Peyer's patch (tissue), 4 donors: ENCODE results near the gene ZNF718. TPM values are rescaled to one million over a fixed set of nuclear protein-coding genes. Genes with fewer than 3 reads are reported as not detected.
"Not testable (repeated sequence)": the region's sequence is repeated elsewhere in the genome, so short reads cannot be mapped to it uniquely, and the experiment has no call there.

ENCODE experiments used
- DNase-seq, 3 donors: peaks; one replicate each; pipeline ENCODE4 v3.0.0-alpha.2; 2017 to 2019
- H3K27ac ChIP-seq, 4 donors: fragments of 200-600 bp; sonication (generic); one replicate each; pipeline ENCODE4 v1.5.1; 2016 to 2019
- H3K27me3 ChIP-seq, 2 donors: fragments of 200-600 bp; sonication (generic); one replicate each; pipeline ENCODE4 v1.5.1; 2019
- H3K36me3 ChIP-seq, 3 donors: fragments of 200-600 bp; sonication (generic); one replicate each; pipeline ENCODE4 v1.5.1; 2016 to 2019
- H3K4me1 ChIP-seq, 4 donors: fragments of 200-600 bp; sonication (generic); one replicate each; pipeline ENCODE4 v1.5.1; 2016 to 2019
- H3K4me3 ChIP-seq, 4 donors: fragments of 200-600 bp; sonication (generic); 1 replicate in 3 of 4; 2 replicates in 1 of 4; pipeline ENCODE4 v1.5.1; 2016 to 2019; ENCODE audit warnings: mild to moderate bottlenecking in 1 of 4
- H3K9me3 ChIP-seq, 4 donors: fragments of 200-600 bp; sonication (generic); one replicate each; pipeline ENCODE4 v1.5.1; 2016 to 2019; ENCODE audit warnings: mild to moderate bottlenecking in 1 of 4
- POLR2A ChIP-seq, 2 donors: fragments of 450-650 bp; IDR thresholded peaks; one replicate each; pipeline ENCODE4 v1.5.1; 2017; ENCODE audit warnings: antibody characterized with exemption in 2 of 2, mild to moderate bottlenecking in 2 of 2, moderate library complexity in 2 of 2
- total RNA-seq, 4 donors: library from RNA; depleted of rRNA; stranded (reverse); fragments of >200 nt; gene quantifications; one replicate each; pipeline ENCODE4 v1.1.0, GENCODE V29; 2016
- TF ChIP-seq, protein P1 (sequence below), 6 experiments: fragments of 450-650 bp in 4 of 6; fragments of 200-600 bp in 2 of 6; sonication (generic) in 1 of 6; IDR thresholded peaks; one replicate each; pipeline ENCODE4 v1.5.1; 2017 to 2019; ENCODE audit warnings: antibody characterized with exemption in 6 of 6, mild to moderate bottlenecking in 3 of 6, moderate library complexity in 1 of 6

ZNF718 gene
- total RNA-seq, 4 donors from 2014 or later = 3.5 to 15.7 (median 9.2) TPM

GRCh38 chr4:173666-174314 lies 49.5 kb downstream of the ZNF718 start:
- TF ChIP-seq, protein P1, sequence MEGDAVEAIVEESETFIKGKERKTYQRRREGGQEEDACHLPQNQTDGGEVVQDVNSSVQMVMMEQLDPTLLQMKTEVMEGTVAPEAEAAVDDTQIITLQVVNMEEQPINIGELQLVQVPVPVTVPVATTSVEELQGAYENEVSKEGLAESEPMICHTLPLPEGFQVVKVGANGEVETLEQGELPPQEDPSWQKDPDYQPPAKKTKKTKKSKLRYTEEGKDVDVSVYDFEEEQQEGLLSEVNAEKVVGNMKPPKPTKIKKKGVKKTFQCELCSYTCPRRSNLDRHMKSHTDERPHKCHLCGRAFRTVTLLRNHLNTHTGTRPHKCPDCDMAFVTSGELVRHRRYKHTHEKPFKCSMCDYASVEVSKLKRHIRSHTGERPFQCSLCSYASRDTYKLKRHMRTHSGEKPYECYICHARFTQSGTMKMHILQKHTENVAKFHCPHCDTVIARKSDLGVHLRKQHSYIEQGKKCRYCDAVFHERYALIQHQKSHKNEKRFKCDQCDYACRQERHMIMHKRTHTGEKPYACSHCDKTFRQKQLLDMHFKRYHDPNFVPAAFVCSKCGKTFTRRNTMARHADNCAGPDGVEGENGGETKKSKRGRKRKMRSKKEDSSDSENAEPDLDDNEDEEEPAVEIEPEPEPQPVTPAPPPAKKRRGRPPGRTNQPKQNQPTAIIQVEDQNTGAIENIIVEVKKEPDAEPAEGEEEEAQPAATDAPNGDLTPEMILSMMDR (IDR thresholded peaks at IDR 0.05) = no peak
- no peak for TF ChIP-seq POLR2A (IDR thresholded peaks at IDR 0.05)
- no peak overlapping the region for H3K27ac ChIP-seq
- H3K27me3 ChIP-seq = no peaks in the 10 kb centered on the region
- DNase-seq = no peak
- no peak overlapping the region for H3K4me3 ChIP-seq
- H3K9me3 ChIP-seq = peaks cover 0 to 76% (median 22%) of the 10 kb centered on the region in 4 donors
- peaks cover 0 to 4% (median 0%) of the 10 kb centered on the region in 3 donors for H3K36me3 ChIP-seq
- H3K4me1 ChIP-seq = no peaks in the 10 kb centered on the region

GRCh38 chr4:175986-176385 lies 51.7 kb downstream of the ZNF718 start:
- Histone ChIP-seq H3K27ac (no peak overlapping the region), H3K4me3 (no peak overlapping the region), H3K4me1 (no peaks in the 10 kb centered on the region), H3K27me3 (no peaks in the 10 kb centered on the region), H3K9me3 (peaks cover 0 to 87% (median 18%) of the 10 kb centered on the region in 4 donors), H3K36me3 (peaks cover 0 to 3% (median 0%) of the 10 kb centered on the region in 3 donors)
- TF ChIP-seq, protein P1 (IDR thresholded peaks at IDR 0.05) = no peak
- no peak for TF ChIP-seq POLR2A (IDR thresholded peaks at IDR 0.05)
- DNase-seq = no peak

GRCh38 chr4:176995-177394 lies 52.7 kb downstream of the ZNF718 start:
- Histone ChIP-seq H3K9me3 (peaks cover 0 to 82% (median 14%) of the 10 kb centered on the region in 4 donors), H3K27ac (no peak overlapping the region), H3K27me3 (no peaks in the 10 kb centered on the region), H3K4me3 (no peak overlapping the region), H3K4me1 (no peaks in the 10 kb centered on the region), H3K36me3 (no peaks in the 10 kb centered on the region)
- no peak for DNase-seq
- TF ChIP-seq, protein P1 (IDR thresholded peaks at IDR 0.05) = no peak
- TF ChIP-seq POLR2A (IDR thresholded peaks at IDR 0.05) = no peak

GRCh38 chr4:182225-182624 lies 57.9 kb downstream of the ZNF718 start:
- H3K36me3 ChIP-seq, H3K27ac ChIP-seq, H3K4me3 ChIP-seq, DNase-seq, H3K27me3 ChIP-seq, H3K4me1 ChIP-seq: not testable (repeated sequence)
- peaks cover 0 to 49% (median 9%) of the 10 kb centered on the region in 4 donors for H3K9me3 ChIP-seq

GRCh38 chr4:188091-188490 lies 63.8 kb downstream of the ZNF718 start:
- Histone ChIP-seq H3K36me3 (no peaks in the 10 kb centered on the region), H3K27ac (no peak overlapping the region), H3K9me3 (peaks cover 0 to 36% (median 15%) of the 10 kb centered on the region in 4 donors)

DNA sequence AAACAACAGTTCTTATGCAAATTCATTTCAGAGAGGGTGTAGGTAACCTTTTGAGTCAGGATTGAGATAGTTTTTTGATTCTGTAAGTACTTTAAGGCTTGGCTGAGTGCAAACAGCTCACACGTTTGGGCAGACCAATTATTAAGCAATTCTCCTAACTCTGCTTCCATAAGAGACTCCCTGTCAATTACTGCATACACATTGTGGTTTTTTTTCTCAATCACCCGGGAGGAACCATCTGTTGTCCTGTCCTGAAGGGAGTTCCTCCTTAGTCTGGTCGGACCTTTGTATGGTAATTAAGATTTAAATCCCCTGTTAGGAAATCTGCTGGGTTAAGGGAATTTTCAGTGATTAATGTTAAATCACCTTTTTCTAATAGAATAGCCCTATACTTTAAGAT lies 70.9 kb downstream of the ZNF718 start:
- H3K4me1 ChIP-seq, H3K27ac ChIP-seq, H3K36me3 ChIP-seq, H3K27me3 ChIP-seq, DNase-seq, H3K4me3 ChIP-seq: not testable (repeated sequence)
- peaks cover 0 to 20% (median 2%) of the 10 kb centered on the region in 4 donors for H3K9me3 ChIP-seq

More at GRCh38 chr4:188091-188490, 63.8 kb downstream of the ZNF718 start:
- no peak overlapping the region for H3K4me3 ChIP-seq
- DNase-seq = no peak
- no peak for TF ChIP-seq POLR2A (IDR thresholded peaks at IDR 0.05)
- TF ChIP-seq, protein P1 (IDR thresholded peaks at IDR 0.05) = no peak
- no peaks in the 10 kb centered on the region for H3K4me1 ChIP-seq
- H3K27me3 ChIP-seq = no peaks in the 10 kb centered on the region
